Muscle layer of colon (tissue), 2 donors: Measurements from ENCODE around the gene SHD.
"Not testable (repeated sequence)": the region's sequence is repeated elsewhere in the genome, so short reads cannot be mapped to it uniquely, and the experiment has no call there.

Experiments used
- H3K27ac ChIP-seq: one replicate; pipeline ENCODE4 v1.7.0; 2013; ENCODE audit warnings: low read depth, mild to moderate bottlenecking, low read length, moderate library complexity
- H3K27me3 ChIP-seq, 2 donors: one replicate each; pipeline ENCODE4 v1.7.0; 2013; ENCODE audit warnings: low read length in 2 of 2, mild to moderate bottlenecking in 2 of 2; ENCODE audit not compliant: insufficient read depth in 2 of 2, control insufficient read depth in 1 of 2
- H3K36me3 ChIP-seq: one replicate; pipeline ENCODE4 v1.7.0; 2013; ENCODE audit warnings: mild to moderate bottlenecking, low read length; ENCODE audit not compliant: insufficient read depth
- H3K4me1 ChIP-seq: one replicate; pipeline ENCODE4 v1.7.0; 2013; ENCODE audit warnings: mild to moderate bottlenecking, low read length; ENCODE audit not compliant: insufficient read depth
- H3K4me3 ChIP-seq, 2 donors: one replicate each; pipeline ENCODE4 v1.7.0; 2013; ENCODE audit warnings: low read length in 2 of 2, low read depth in 1 of 2, mild to moderate bottlenecking in 1 of 2, moderate library complexity in 1 of 2
- H3K9ac ChIP-seq: one replicate; pipeline ENCODE4 v1.7.0; 2013; ENCODE audit warnings: low read length
- H3K9me3 ChIP-seq: one replicate; pipeline ENCODE4 v1.7.0; 2013; ENCODE audit warnings: mild to moderate bottlenecking, low read length
- donor health status: abdominal sarcoma.
- donor health status: Adenocarcinoma of cecum.

The SHD gene

DNA sequence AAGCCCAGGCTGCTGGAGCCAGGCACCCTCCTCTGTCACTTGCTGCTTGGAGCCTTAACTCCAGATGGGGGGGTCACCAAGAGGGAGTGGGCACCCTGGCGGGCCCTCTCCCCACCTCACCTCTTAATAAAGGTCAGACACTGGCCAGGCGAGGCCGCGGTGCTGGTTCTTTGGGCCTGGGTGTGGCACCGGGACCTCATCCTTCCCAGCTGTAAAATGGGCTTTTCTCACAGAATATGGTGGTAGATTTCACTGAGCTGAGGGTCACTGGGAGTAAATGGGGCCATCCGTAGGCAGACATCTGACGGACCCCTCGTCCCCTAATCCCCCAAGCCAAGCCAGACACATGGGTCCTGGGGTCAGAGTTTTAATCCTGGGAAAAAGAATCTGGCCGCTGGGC is 44.6 kb downstream of the SHD start:
- peaks cover 0 to 25% of the 10 kb centered on the region in 2 donors for H3K27me3 ChIP-seq
- H3K27ac ChIP-seq = no peak overlapping the region
- H3K9me3 ChIP-seq = no peaks in the 10 kb centered on the region
- peaks cover 8% of the 10 kb centered on the region for H3K4me1 ChIP-seq
- H3K4me3 ChIP-seq = no peak overlapping the region
- H3K36me3 ChIP-seq = no peaks in the 10 kb centered on the region
- H3K9ac ChIP-seq = no peak overlapping the region

DNA sequence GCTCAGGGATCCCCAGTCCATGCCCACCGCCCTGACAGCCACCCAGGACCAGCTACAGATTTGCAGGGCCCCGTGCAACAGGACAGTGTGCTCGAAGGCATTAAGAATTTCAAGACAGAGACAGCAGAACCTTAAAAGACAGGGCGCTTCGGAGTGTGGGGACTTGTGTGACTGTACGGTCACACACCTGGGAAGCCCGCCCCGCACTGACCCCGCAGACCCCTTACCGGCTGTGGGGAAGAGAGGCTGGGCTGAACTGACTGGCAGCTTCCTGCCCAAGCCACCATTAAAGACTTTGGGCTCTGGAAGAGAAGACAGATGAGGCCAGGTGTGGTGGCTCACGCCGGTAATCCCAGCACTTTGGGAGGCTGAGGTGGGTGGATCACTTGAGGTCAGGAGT is 45.2 kb downstream of the SHD start:
- Histone ChIP-seq H3K27ac (no peak overlapping the region), H3K36me3 (no peaks in the 10 kb centered on the region), H3K4me1 (peaks cover 13% of the 10 kb centered on the region), H3K9ac (no peak overlapping the region), H3K27me3 (peaks cover 0 to 26% of the 10 kb centered on the region in 2 donors), H3K4me3 (no peak overlapping the region), H3K9me3 (no peaks in the 10 kb centered on the region)

DNA sequence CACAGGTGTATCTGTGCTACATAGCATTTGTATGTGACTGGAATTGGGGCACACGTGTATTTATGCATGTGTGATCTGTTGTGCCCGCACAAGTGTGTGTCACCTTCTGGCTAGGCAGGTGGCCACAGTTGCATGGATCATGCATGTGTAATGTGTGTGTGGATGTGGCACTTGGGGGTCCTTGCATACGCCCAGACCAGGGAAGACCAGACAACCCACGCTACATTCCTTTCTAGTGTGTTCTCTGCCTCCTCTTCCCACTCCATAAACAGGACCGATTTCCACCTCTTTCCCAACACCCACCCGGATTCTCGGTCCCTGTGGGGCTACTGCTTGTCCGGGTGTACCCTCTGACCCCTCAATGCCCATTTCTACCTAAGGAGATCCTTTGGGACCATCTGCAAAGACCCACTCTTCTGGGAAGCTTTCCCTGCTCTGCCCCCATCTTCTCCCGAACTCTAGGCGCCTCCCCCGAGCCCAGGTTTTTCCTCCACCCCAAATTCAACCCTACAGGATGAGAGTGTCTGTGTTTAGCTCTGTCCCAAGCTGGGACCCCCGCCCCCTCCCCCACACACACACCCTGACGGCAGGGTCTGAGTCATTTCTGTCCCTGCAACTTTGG is 47.3 kb downstream of the SHD start:
- H3K27me3 ChIP-seq = peaks cover 0 to 26% of the 10 kb centered on the region in 2 donors
- H3K4me1 ChIP-seq = peaks cover 13% of the 10 kb centered on the region
- no peaks in the 10 kb centered on the region for H3K9me3 ChIP-seq
- no peak overlapping the region for H3K4me3 ChIP-seq
- no peak overlapping the region for H3K27ac ChIP-seq
- H3K9ac ChIP-seq = no peak overlapping the region
- H3K36me3 ChIP-seq = no peaks in the 10 kb centered on the region

DNA sequence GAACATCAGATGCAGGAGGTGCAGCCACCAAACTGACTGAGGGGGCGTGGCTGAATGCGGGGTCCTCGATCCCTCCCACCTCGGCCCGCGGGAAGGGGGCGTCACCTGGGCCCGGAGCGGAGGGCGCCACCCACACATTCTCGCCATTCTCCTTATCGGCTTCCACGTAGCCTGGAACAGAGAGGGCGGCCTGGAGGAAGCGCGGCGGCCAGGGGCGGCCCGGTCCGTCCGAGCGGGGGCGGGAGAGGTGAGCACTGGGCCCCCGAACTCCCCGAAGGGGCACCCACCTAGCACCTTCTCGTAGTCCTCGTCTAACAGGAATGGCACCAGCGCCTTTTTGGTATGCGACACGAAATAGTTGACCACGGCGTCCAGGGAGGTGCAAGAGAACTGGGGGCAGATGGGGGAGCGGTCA is 47.8 kb downstream of the SHD start:
- Histone ChIP-seq H3K27ac (no peak overlapping the region), H3K9ac (no peak overlapping the region), H3K4me3 (peak overlapping the region in 1 of 2 donors; percentile 63)

DNA sequence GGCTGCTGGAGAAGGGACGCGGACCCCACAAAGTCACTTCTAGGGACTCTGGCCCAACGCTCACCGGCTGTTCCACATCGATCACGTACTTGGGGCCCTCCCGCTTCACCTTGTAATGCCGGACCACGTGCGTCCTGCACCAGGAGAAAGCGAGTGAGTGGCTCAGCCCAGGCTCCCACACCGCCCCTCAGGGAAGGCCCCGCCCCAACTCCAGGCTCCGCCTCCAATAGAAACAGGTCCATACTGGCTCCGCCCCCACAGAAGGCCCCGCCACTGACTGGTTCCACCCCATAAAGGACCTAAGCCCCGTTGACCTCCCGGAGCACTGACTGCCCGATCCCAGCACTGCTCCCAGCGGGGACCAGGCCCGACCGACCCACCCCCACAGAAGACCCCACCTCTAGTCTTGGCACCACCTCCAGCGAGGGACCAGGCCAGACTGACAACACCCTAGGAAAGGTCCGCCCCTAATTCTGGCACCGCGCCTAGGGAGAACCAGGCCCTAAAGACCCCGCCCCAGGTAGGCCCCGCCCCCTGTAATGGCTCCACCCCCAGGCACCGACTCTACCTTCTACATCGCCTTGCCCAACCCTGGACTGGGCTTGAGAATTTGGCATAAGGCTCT is 48.3 kb downstream of the SHD start:
- H3K27me3 ChIP-seq = peaks cover 0 to 26% of the 10 kb centered on the region in 2 donors
- no peak overlapping the region for H3K27ac ChIP-seq
- H3K36me3 ChIP-seq = no peaks in the 10 kb centered on the region
- H3K4me3 ChIP-seq = peak overlapping the region; percentile 27 to 63
- H3K4me1 ChIP-seq = peaks cover 13% of the 10 kb centered on the region
- H3K9me3 ChIP-seq = no peaks in the 10 kb centered on the region
- peak overlapping the region; percentile 44 for H3K9ac ChIP-seq

More for the DNA sequence above, 47.8 kb downstream of the SHD start:
- Histone ChIP-seq H3K9me3 (no peaks in the 10 kb centered on the region), H3K36me3 (no peaks in the 10 kb centered on the region), H3K27me3 (peaks cover 0 to 26% of the 10 kb centered on the region in 2 donors), H3K4me1 (peaks cover 13% of the 10 kb centered on the region)

DNA sequence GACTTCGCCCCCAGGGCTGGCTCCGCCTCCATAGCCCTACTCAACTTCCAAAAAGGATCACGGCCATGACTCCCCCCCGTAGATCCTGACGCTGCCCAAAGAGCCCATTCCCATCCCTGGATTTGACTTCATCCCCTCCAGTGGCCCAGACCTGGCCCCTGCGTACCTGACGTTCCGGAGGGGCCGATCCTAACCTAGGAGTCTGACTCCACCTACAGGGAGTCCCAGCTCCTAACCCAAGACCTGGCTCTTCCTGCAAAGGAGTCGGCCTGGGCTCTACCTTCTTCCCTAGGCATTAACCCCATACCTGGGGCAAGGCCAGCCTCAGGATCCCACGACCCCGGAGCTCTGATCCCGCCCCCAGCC is 48.8 kb downstream of the SHD start:
- H3K9me3 ChIP-seq = no peaks in the 10 kb centered on the region
- peak overlapping the region; percentile 27 to 63 for H3K4me3 ChIP-seq
- H3K27me3 ChIP-seq = peaks cover 0 to 26% of the 10 kb centered on the region in 2 donors
- peak overlapping the region; percentile 44 for H3K9ac ChIP-seq
- no peaks in the 10 kb centered on the region for H3K36me3 ChIP-seq
- H3K4me1 ChIP-seq = peaks cover 13% of the 10 kb centered on the region
- H3K27ac ChIP-seq = no peak overlapping the region

DNA sequence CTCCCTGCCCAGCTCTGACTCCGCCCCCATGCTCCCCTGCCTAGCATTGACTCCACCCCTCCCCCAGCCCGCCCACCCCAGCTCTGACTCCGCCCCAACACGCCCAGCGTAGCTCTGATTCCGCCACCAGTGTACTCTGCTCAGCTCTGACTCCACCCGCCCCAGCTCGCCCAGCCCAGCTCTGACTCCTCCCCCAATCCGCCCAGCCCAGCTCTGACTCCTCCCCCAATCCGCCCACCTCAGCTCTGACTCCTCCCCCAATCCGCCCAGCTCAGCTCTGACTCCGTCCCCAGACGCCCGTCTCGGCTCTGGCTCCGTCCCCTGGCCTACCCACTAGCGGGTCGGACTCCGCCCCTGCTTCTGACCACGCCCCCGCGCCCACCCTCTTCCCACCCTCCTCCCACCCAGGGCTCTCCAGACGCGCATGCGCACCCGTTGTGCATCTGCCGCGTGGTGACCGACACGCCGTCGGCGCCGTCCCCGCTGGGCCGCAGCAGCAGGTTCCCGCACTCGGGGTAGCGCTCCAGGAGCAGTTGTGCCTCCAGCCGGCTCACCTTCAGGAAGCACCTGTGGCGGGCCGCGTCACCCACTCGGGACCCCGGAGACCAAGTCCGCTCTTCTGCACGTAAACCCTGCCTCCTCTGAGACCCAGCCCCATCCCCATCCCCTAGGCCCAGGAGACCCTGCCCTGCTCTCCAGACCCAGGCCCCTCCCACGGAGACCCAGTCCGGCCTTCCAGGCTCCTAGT is 49.4 kb downstream of the SHD start:
- H3K36me3 ChIP-seq = no peaks in the 10 kb centered on the region
- no peak overlapping the region for H3K27ac ChIP-seq
- peaks cover 13% of the 10 kb centered on the region for H3K4me1 ChIP-seq
- peaks cover 0 to 26% of the 10 kb centered on the region in 2 donors for H3K27me3 ChIP-seq
- peak overlapping the region in 1 of 2 donors; percentile 63 for H3K4me3 ChIP-seq
- no peaks in the 10 kb centered on the region for H3K9me3 ChIP-seq
- no peak overlapping the region for H3K9ac ChIP-seq

DNA sequence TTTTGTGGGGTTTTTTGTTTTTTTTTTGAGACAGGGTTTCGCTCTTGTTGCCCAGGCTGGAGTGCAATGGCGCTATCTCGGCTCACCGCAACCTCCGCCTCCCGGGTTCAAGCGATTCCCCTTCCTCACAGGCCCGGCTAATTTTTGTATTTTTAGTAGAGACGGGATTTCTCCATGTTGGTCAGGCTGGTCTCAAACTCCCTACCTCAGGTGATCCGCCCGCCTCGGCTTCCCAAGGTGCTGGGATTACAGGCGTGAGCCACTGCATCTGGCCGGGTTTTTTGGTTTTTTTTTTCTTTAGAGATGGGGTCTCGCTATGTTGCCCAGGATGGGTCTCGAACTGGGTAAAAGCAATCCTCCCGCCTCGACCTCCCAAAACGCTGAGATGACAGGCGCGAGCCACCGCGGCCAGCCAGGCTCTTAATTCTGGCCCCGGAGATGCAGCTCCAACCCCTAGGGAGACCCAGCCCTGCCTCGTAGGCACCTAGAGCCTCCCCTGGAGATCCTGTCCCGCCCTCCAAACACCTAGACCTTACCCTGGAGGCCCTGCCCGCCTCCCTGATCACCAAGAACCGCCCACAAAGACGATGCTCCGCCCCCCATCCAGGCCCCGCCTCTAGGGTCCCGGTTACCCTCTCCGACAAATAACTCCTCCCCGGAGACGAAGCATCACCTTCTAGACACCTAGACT is 50.1 kb downstream of the SHD start:
- H3K4me1 ChIP-seq = peaks cover 13% of the 10 kb centered on the region
- H3K4me3 ChIP-seq = peak overlapping the region in 1 of 2 donors; percentile 47
- not testable (repeated sequence) for H3K9me3 ChIP-seq, H3K27ac ChIP-seq, H3K9ac ChIP-seq, H3K36me3 ChIP-seq
- peaks cover 0 to 26% of the 10 kb centered on the region in 2 donors for H3K27me3 ChIP-seq

DNA sequence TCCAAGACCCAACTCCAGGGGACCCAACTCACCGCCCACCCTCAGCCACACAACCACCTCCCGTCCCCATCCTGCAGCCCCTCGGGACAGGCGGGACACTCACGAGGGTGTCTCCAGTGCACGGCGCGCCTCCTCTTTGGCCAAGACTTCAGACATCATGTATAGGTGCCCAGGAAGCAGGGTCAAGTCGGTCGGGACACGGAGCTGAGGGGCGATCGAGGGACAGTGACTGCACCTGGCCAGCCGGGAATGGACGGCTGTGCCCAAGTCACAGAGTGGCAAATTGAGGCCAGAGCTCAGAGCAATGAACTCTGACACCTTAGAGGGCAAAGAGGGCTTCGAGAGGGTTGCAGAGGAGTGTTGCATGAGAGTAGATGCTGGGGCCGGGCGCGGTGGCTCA is 50.8 kb downstream of the SHD start:
- Histone ChIP-seq H3K36me3 (no peaks in the 10 kb centered on the region), H3K27ac (no peak overlapping the region), H3K4me1 (peaks cover 13% of the 10 kb centered on the region), H3K4me3 (no peak overlapping the region), H3K9me3 (no peaks in the 10 kb centered on the region), H3K27me3 (peaks cover 0 to 26% of the 10 kb centered on the region in 2 donors), H3K9ac (no peak overlapping the region)

DNA sequence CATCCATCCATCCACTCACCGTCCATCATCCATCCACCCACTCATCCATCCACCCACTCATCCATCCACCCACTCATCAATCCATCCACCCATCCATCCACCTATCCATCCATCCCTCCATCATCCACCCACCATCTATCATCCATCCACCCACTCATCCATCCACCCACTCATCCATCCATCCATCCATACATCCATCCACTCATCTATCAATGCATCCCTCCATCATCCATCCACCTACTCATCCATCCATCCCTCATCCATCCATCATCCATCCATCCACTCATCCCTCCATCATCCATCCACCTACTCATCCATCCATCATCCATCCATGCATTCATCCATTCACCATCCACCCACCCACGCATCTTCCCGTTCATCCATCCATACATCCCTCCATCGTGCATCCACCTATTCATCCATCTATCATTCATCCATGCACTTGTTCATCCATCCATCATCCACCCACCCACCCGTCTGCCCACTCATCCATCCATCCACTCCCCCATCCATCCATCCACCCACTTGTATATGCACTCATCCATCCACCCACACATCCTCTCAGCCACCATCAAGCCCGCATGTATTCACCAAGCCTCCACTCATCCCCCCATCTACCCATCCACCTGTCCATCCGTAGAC is 56.0 kb downstream of the SHD start:
- Histone ChIP-seq H3K9me3 (no peaks in the 10 kb centered on the region), H3K36me3 (no peaks in the 10 kb centered on the region), H3K4me1 (no peaks in the 10 kb centered on the region), H3K4me3 (no peak overlapping the region), H3K27me3 (no peaks in the 10 kb centered on the region), H3K27ac (no peak overlapping the region), H3K9ac (no peak overlapping the region)

DNA sequence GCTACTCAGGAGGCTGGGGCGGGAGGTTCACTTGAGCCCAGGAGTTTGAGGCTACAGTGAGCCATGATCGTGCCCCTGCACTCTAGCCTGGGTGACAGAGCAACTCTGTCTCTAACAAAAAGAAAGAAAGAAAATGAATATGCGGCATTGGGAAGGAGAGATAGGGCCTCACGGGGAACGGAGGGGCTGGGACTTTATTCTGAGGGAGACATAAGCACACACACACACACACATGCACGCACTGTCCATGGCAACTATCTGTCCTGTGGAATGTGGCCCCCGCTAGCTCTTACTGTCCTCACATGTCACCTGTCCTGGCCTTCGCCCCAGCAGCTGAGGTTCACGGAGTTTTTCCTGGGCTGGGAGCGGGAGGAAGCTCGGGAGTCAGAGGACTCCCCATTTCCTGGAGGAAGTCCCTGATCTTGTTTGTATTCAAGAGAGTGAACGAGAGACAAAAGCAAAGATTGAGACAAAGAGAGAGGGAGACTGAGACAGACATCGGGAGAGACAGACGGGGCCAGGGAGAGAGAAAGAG is 58.9 kb downstream of the SHD start:
- H3K27me3 ChIP-seq = no peaks in the 10 kb centered on the region
- peak overlapping the region; percentile 24 to 53 for H3K4me3 ChIP-seq
- H3K9me3 ChIP-seq = no peaks in the 10 kb centered on the region
- no peak overlapping the region for H3K27ac ChIP-seq
- no peak overlapping the region for H3K9ac ChIP-seq
- H3K36me3 ChIP-seq = no peaks in the 10 kb centered on the region
- H3K4me1 ChIP-seq = peaks cover 5% of the 10 kb centered on the region
